NT2/D1 (cell line): ENCODE data around the gene C1orf52.

Experiments used
- DNase-seq: peaks from one replicate; pipeline ENCODE4 v3.0.0-alpha.2; 2011; ENCODE audit warnings: low read depth, low spot score
- H3K27me3 ChIP-seq: 2 replicates; pipeline ENCODE4 v1.6.0; 2011; ENCODE audit warnings: mild to moderate bottlenecking; ENCODE audit not compliant: insufficient read length, insufficient read depth
- H3K36me3 ChIP-seq: 2 replicates; pipeline ENCODE4 v1.6.1; 2011; ENCODE audit warnings: mild to moderate bottlenecking, low read length, mixed read lengths; ENCODE audit not compliant: insufficient read depth, insufficient read length
- H3K4me1 ChIP-seq: 2 replicates; pipeline ENCODE4 v1.5.1; 2011; ENCODE audit not compliant: insufficient read depth, insufficient read length
- H3K4me3 ChIP-seq: 2 replicates; pipeline ENCODE4 v1.5.1; 2011; ENCODE audit warnings: low read depth; ENCODE audit not compliant: insufficient read length
- H3K9ac ChIP-seq: 2 replicates; pipeline ENCODE4 v1.6.0; 2011; ENCODE audit warnings: low read depth; ENCODE audit not compliant: insufficient read length
- H3K9me3 ChIP-seq: 2 replicates; pipeline ENCODE4 v1.5.1; 2011; ENCODE audit warnings: mild to moderate bottlenecking, low read length; ENCODE audit not compliant: insufficient read depth
- SUZ12 ChIP-seq: IDR thresholded peaks from 2 replicates; pipeline ENCODE4 v1.6.1; 2011; ENCODE audit not compliant: insufficient read length, insufficient read depth; ENCODE audit errors: extremely low read depth
- YY1 ChIP-seq: IDR thresholded peaks from 2 replicates; pipeline ENCODE4 v1.6.1; 2011; ENCODE audit not compliant: insufficient read length, insufficient read depth
- ZNF274 ChIP-seq: IDR thresholded peaks from 2 replicates; pipeline ENCODE4 v1.6.1; 2011; ENCODE audit warnings: mild to moderate bottlenecking, low read depth, low read length

C1orf52 gene

DNA sequence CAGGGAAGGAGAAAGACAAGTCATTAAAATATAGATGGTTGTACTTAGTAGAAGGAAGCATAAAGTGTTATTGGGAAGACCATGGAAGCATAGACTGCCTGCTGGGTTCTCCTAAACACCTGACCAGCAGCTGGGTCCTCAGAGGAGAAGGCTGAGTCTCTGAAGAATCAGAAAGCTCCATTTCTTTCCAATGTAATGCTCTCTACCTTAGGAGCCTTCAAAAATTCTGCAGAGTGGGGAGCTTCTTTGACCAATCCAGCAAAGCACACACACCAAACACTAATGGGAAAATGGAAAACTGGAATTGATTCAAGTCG lies 38.0 kb upstream of the C1orf52 start:
- Histone ChIP-seq H3K9me3 (no peaks in the 10 kb centered on the region), H3K36me3 (no peaks in the 10 kb centered on the region), H3K9ac (no peak overlapping the region), H3K4me1 (peaks cover 5% of the 10 kb centered on the region), H3K27me3 (no peaks in the 10 kb centered on the region), H3K4me3 (no peak overlapping the region)
- no peak for TF ChIP-seq SUZ12
- no peak for TF ChIP-seq YY1
- no peak for TF ChIP-seq ZNF274
- DNase-seq = no peak

DNA sequence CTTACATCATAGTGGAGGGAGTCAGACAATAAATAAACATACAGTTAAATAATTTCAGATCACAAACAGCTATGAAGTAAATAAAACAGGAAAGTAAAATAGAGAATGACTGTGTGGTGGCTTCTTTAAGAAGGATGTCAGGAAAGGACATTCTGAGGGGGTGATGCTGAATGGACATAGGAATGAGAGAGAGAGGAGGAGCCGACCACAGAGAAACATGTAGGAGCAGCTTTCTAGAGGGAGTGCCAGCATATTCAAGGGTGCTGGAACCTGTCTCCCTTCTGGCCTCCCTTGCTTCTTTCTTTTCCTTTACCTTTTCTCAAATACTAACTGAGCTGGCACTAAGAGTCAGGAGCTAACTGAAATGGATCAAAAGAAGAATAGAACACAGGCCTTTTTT lies 37.5 kb upstream of the C1orf52 start:
- peaks cover 5% of the 10 kb centered on the region for H3K4me1 ChIP-seq
- DNase-seq = no peak
- H3K4me3 ChIP-seq = no peak overlapping the region
- TF ChIP-seq ZNF274 (no peak), YY1 (no peak), SUZ12 (no peak)
- H3K36me3 ChIP-seq = no peaks in the 10 kb centered on the region
- no peak overlapping the region for H3K9ac ChIP-seq
- no peaks in the 10 kb centered on the region for H3K27me3 ChIP-seq
- no peaks in the 10 kb centered on the region for H3K9me3 ChIP-seq

DNA sequence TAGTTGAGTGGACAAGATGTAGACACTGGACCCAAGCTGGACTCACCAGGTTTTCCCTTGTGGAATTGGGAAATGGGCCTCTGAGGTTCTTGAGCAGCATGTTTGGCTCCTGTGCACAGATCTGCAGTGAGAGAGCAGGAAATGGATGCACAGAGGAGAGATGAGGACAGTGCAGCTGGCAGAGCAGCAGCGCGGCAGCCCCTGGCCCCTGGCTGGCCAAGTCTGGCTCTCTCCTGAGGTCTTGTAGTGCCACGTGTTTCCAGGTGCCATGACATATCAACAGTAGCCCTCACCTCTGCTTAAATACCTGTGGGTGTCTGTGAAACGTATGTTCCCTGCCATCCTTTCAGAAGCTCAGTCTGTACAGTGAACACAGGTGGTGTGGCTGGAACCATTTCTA lies 36.2 kb upstream of the C1orf52 start:
- H3K9ac ChIP-seq = no peak overlapping the region
- no peak for DNase-seq
- peaks cover 5% of the 10 kb centered on the region for H3K4me1 ChIP-seq
- H3K27me3 ChIP-seq = no peaks in the 10 kb centered on the region
- no peaks in the 10 kb centered on the region for H3K9me3 ChIP-seq
- TF ChIP-seq ZNF274 (no peak), YY1 (no peak), SUZ12 (no peak)
- no peak overlapping the region for H3K4me3 ChIP-seq
- H3K36me3 ChIP-seq = no peaks in the 10 kb centered on the region

DNA sequence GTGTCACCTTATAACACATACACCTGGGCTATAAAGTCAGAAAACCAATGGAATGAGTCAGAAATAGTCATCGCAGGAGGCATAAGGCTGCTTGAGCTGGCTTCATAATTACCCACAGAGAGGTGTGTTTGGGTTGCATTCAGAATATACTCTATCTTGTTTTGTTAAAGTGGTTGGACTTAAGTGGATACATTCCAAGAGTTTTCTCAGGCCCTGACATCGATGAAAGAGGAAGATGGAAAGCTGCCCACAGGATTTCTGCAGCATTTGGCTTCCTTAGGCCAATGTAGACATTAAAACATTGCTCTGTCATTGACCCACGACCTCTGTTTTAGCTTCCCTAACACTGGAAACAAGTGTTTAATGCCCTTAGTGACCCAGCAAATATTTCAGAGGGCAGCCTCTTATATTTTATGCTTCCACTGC lies 35.6 kb upstream of the C1orf52 start:
- Histone ChIP-seq H3K4me3 (no peak overlapping the region), H3K9ac (no peak overlapping the region), H3K4me1 (peaks cover 5% of the 10 kb centered on the region), H3K9me3 (no peaks in the 10 kb centered on the region), H3K36me3 (no peaks in the 10 kb centered on the region), H3K27me3 (no peaks in the 10 kb centered on the region)
- DNase-seq = no peak
- TF ChIP-seq ZNF274 (no peak), SUZ12 (no peak), YY1 (no peak)

DNA sequence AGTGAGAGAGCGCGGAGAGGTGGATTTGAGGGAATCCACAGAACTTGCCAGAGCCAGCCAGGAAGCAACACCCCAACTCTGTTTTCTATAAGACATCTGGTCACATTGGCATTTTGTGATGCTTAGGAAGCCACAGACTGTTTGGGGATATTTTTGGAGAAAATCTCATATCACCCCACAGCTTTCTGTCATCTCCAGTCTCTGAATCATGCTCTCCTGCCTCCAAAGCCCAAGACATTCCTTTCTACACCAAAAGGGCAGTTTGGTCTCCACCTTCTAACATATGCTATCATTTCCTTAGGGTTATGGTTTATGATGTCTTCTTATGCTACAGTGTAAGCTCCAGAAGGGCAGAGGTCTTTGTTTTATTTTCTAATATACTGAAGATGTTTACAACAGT lies 31.4 kb upstream of the C1orf52 start:
- Histone ChIP-seq H3K4me1 (no peaks in the 10 kb centered on the region), H3K9me3 (no peaks in the 10 kb centered on the region), H3K9ac (no peak overlapping the region), H3K4me3 (no peak overlapping the region), H3K27me3 (no peaks in the 10 kb centered on the region), H3K36me3 (no peaks in the 10 kb centered on the region)
- TF ChIP-seq YY1 (no peak), ZNF274 (no peak), SUZ12 (no peak)
- DNase-seq = no peak

DNA sequence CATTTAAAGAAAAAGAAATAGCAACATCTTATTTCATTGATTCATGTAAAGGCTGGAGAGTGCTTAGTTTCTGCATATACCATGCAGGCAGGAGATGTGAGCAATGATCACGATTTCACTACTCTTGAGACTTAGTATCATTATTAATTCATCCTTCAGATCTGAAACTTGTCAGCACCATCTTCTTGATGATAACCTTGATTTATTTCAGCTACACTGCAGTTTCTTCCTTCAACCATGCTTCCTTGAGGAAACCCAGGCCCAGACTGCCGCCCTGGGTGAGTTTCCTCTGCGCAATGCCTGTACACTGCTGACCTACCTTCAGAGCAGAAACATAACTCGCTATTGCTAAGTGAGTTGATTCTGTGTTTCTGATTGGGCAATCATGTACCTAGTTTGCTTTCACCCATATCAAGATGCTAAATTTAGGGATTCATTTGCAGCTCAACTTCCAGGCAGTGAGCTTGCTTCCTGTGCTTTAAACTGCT lies 30.4 kb upstream of the C1orf52 start:
- no peak for DNase-seq
- no peaks in the 10 kb centered on the region for H3K27me3 ChIP-seq
- no peaks in the 10 kb centered on the region for H3K4me1 ChIP-seq
- TF ChIP-seq ZNF274 (no peak), SUZ12 (no peak), YY1 (no peak)
- H3K9me3 ChIP-seq = no peaks in the 10 kb centered on the region; the same call in 1 of the 2 replicates
- H3K4me3 ChIP-seq = no peak overlapping the region
- no peak overlapping the region for H3K9ac ChIP-seq
- H3K36me3 ChIP-seq = no peaks in the 10 kb centered on the region

DNA sequence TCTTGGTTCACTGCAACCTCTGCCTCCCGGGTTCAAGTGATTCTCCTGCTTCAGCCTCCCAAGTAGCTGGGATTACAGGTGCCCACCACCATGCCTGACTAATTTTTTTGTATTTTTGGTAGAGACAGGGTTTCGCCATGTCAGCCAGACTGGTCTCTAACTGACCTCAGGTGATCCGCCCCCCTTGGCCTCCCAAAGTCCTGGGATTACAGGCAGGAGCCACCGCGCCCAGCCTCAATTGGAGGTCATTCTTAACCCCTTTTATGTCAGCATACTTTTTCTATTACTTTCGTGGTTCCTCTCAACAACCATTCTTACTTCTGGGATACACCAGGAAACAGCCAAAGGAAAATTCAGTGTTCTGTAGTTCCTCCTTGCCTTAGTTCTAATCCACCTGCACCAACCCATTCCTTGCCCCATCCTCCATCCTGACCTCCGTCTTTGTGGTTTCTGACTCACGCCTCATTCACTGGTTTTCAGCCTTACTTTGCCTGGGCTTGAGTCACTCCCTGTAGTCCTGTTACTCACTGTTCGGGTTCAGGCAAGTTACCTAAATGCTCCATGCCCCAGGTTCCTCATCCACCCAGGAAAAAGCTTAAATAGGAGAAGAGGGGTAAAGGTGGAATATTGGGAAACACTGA lies 29.9 kb upstream of the C1orf52 start:
- Histone ChIP-seq H3K27me3 (no peaks in the 10 kb centered on the region), H3K9ac (no peak overlapping the region), H3K4me1 (no peaks in the 10 kb centered on the region), H3K9me3 (peaks cover 4% of the 10 kb centered on the region; the same call in 1 of the 2 replicates), H3K4me3 (no peak overlapping the region), H3K36me3 (no peaks in the 10 kb centered on the region)
- no peak for DNase-seq
- TF ChIP-seq SUZ12 (no peak), YY1 (no peak), ZNF274 (no peak)

DNA sequence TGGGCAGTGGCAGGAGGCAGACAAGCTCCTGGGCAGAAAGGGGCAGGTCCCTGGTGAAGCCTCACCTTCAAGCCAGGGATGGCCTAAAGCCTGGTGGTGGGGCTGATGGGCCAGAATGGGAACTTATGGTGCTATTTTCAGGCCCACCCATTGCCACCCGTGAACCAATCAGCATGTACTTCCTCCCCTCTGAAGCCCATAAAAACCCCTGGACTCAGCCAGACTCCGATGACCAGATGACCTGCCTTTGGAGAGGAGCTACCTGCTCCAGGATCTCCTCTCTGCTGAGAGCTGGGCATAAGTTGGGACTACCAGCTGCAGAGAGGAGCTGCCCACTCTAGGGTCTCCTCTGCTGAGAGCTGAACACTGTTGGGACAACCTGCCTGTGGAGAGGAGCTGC lies 24.7 kb upstream of the C1orf52 start:
- Histone ChIP-seq H3K4me1 (no peaks in the 10 kb centered on the region), H3K4me3 (no peak overlapping the region), H3K36me3 (no peaks in the 10 kb centered on the region), H3K9ac (no peak overlapping the region), H3K9me3 (peaks cover 7% of the 10 kb centered on the region; the same call in 1 of the 2 replicates), H3K27me3 (no peaks in the 10 kb centered on the region)
- TF ChIP-seq YY1 (no peak), ZNF274 (no peak), SUZ12 (no peak)
- DNase-seq = no peak
